Loucy (cell line): ENCODE measurements around the gene SUPT5H.

ENCODE experiments used
- H2AFZ ChIP-seq: fragments of 200-600 bp; sonication (generic); 2 replicates; pipeline ENCODE4 v1.6.0; 2016; ENCODE audit warnings: antibody characterized with exemption, mild to moderate bottlenecking, low read length, moderate library complexity
- H3F3A ChIP-seq: fragments of 200-600 bp; 2 replicates; pipeline ENCODE4 v1.6.0; 2016; ENCODE audit warnings: antibody characterized with exemption, low read depth, mild to moderate bottlenecking
- H3K27me3 ChIP-seq: fragments of 200-600 bp; sonication (generic); 2 replicates; pipeline ENCODE4 v1.6.1; 2014; ENCODE audit warnings: low read length, mild to moderate bottlenecking; ENCODE audit not compliant: insufficient read depth, poor library complexity, severe bottlenecking
- H3K36me3 ChIP-seq: fragments of 200-600 bp; sonication (generic); 2 replicates; pipeline ENCODE4 v1.6.1; 2016; ENCODE audit warnings: low read length; ENCODE audit not compliant: insufficient read depth
- H3K4me1 ChIP-seq: fragments of 200-600 bp; sonication (generic); 2 replicates; pipeline ENCODE4 v1.5.1; 2014; ENCODE audit warnings: low read length, mild to moderate bottlenecking; ENCODE audit not compliant: insufficient read depth, poor library complexity, severe bottlenecking
- H3K4me2 ChIP-seq: fragments of 200-600 bp; sonication (generic); 2 replicates; pipeline ENCODE4 v1.6.0; 2014; ENCODE audit warnings: antibody characterized with exemption, low read length, low read depth, mild to moderate bottlenecking; ENCODE audit not compliant: poor library complexity, severe bottlenecking
- H3K4me3 ChIP-seq: fragments of 200-600 bp; sonication (generic); 2 replicates; pipeline ENCODE4 v1.5.1; 2014; ENCODE audit warnings: low read length, mild to moderate bottlenecking, mixed read lengths; ENCODE audit not compliant: poor library complexity, severe bottlenecking
- H3K79me2 ChIP-seq: fragments of 200-600 bp; sonication (generic); 2 replicates; pipeline ENCODE4 v1.6.1; 2014; ENCODE audit warnings: low read length; ENCODE audit not compliant: insufficient read depth
- H3K9ac ChIP-seq: fragments of 200-600 bp; sonication (generic); 2 replicates; pipeline ENCODE4 v1.6.0; 2014; ENCODE audit warnings: mild to moderate bottlenecking, low read depth, low read length, moderate library complexity; ENCODE audit not compliant: poor library complexity, severe bottlenecking
- H3K9me2 ChIP-seq: fragments of 200-600 bp; sonication (generic); replicated peaks from 2 replicates; pipeline ENCODE4 v1.6.1; 2016; ENCODE audit warnings: low read depth, low read length, mixed read lengths
- H3K9me3 ChIP-seq: fragments of 200-600 bp; sonication (generic); 2 replicates; pipeline ENCODE4 v1.6.1; 2014; ENCODE audit warnings: mild to moderate bottlenecking, antibody characterized with exemption, low read length, low read depth; ENCODE audit not compliant: insufficient read depth
- H4K20me1 ChIP-seq: fragments of 200-600 bp; sonication (generic); 2 replicates; pipeline ENCODE4 v1.6.0; 2014; ENCODE audit warnings: antibody characterized with exemption, low read length, mild to moderate bottlenecking; ENCODE audit not compliant: insufficient read depth, poor library complexity, severe bottlenecking
- EZH2phosphoT487 ChIP-seq: fragments of 200-600 bp; IDR thresholded peaks from 2 replicates; pipeline ENCODE4 v1.6.1; 2018; ENCODE audit warnings: antibody characterized with exemption, mild to moderate bottlenecking, moderate library complexity, borderline replicate concordance
- TF ChIP-seq, protein P1 (sequence below): fragments of 200-600 bp; sonication (generic); conservative IDR thresholded peaks from 2 replicates; pipeline ENCODE4 v1.5.1; 2014; ENCODE audit warnings: mild to moderate bottlenecking, antibody characterized with exemption, low read length

The SUPT5H gene

DNA sequence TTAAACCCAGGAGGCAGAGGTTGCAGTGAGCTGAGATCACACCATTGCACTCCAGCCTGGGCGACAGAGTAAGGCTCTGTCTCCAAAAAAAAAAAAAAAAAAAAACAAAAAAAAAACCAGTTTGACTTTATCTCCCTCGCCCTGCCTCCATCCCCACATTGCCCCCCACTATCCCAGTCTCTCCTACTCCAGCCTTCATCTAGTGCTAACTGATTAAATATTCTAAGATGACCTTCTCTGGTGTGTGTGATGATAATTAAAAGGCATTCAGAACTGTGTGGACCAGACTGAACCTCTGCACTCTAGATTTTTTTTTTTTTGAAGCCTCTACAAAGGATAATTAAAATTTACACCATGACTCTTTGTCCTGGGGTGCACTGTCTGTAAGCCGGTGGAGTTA lies 47.4 kb downstream of the SUPT5H start:
- Histone ChIP-seq H3K9me2 (no peaks in the 10 kb centered on the region), H3K4me2 (no peak overlapping the region), H3K36me3 (peaks cover 31% of the 10 kb centered on the region; the same call in 1 of the 2 replicates), H4K20me1 (no peaks in the 10 kb centered on the region), H3K9me3 (no peaks in the 10 kb centered on the region), H3K9ac (no peak overlapping the region), H3K79me2 (no peaks in the 10 kb centered on the region), H2AFZ (no peak overlapping the region), H3K4me3 (no peak overlapping the region), H3K27me3 (no peaks in the 10 kb centered on the region), H3K4me1 (peaks cover 7% of the 10 kb centered on the region), H3F3A (no peaks in the 10 kb centered on the region)
- TF ChIP-seq, protein P1, sequence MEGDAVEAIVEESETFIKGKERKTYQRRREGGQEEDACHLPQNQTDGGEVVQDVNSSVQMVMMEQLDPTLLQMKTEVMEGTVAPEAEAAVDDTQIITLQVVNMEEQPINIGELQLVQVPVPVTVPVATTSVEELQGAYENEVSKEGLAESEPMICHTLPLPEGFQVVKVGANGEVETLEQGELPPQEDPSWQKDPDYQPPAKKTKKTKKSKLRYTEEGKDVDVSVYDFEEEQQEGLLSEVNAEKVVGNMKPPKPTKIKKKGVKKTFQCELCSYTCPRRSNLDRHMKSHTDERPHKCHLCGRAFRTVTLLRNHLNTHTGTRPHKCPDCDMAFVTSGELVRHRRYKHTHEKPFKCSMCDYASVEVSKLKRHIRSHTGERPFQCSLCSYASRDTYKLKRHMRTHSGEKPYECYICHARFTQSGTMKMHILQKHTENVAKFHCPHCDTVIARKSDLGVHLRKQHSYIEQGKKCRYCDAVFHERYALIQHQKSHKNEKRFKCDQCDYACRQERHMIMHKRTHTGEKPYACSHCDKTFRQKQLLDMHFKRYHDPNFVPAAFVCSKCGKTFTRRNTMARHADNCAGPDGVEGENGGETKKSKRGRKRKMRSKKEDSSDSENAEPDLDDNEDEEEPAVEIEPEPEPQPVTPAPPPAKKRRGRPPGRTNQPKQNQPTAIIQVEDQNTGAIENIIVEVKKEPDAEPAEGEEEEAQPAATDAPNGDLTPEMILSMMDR, result no peak
- no peak for TF ChIP-seq EZH2phosphoT487

DNA sequence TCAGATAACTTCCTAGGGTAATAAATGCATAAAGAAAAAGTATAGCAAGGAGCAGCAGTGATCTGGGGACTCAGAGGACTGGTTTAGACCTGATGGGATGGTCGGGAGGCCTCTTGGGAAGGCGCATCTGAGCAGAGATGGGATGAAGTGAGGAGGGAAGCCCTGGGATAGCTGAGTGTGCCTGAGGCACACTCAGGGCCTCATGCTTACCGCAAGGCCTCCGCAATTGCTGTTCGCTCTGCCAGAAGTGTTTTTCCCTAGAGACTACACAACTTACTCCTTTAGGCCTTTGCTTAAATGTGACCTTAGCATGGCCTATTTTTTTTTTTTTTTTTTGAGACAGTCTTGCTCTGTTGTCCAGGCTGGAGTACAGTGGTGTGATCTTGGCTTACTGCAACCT lies 49.3 kb downstream of the SUPT5H start:
- TF ChIP-seq, protein P1, result no peak
- no peak for TF ChIP-seq EZH2phosphoT487
- no peak overlapping the region for H3K4me2 ChIP-seq
- H3K4me1 ChIP-seq, result peaks cover 7% of the 10 kb centered on the region
- no peaks in the 10 kb centered on the region for H4K20me1 ChIP-seq
- H3K9me3 ChIP-seq, result no peaks in the 10 kb centered on the region
- H3K27me3 ChIP-seq, result no peaks in the 10 kb centered on the region
- H3F3A ChIP-seq, result no peaks in the 10 kb centered on the region
- no peaks in the 10 kb centered on the region for H3K79me2 ChIP-seq
- H3K36me3 ChIP-seq, result peaks cover 13% of the 10 kb centered on the region; the same call in 1 of the 2 replicates
- no peak overlapping the region for H3K9ac ChIP-seq
- H3K9me2 ChIP-seq, result no peaks in the 10 kb centered on the region
- no peak overlapping the region for H2AFZ ChIP-seq
- H3K4me3 ChIP-seq, result no peak overlapping the region

DNA sequence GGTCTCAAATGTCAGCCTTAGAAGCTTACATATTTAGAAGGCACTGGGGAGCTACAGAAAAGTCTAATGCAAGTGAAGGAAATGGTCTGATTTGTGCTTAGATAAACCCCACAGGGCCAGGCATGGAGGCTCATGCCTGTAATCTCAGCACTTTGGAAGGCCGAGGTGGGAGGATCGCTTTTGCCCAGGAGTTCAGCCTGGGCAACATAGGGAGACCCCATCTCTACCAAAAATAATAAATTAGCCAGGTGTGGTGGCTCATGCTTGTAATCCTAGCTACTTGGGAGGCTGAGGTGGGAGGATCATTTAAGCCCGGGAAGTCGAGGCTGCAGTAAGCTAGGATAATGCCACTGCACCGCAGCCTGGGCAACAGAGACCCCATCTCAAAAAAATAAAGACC lies 50.7 kb downstream of the SUPT5H start:
- H3F3A ChIP-seq, result no peaks in the 10 kb centered on the region
- no peak overlapping the region for H2AFZ ChIP-seq
- H3K4me2 ChIP-seq, result no peak overlapping the region
- H3K79me2 ChIP-seq, result no peaks in the 10 kb centered on the region
- peaks cover 7% of the 10 kb centered on the region for H3K4me1 ChIP-seq
- H3K27me3 ChIP-seq, result no peaks in the 10 kb centered on the region
- no peaks in the 10 kb centered on the region for H3K9me3 ChIP-seq
- peak overlapping the region; percentile 3 for H3K9ac ChIP-seq
- H3K36me3 ChIP-seq, result 0 out of 2 replicates have a peak, but pooled peaks cover 3% of the 10 kb centered on the region
- TF ChIP-seq, protein P1, result no peak
- H4K20me1 ChIP-seq, result no peaks in the 10 kb centered on the region
- H3K4me3 ChIP-seq, result no peak overlapping the region
- H3K9me2 ChIP-seq, result no peaks in the 10 kb centered on the region
